Upper lobe of left lung (tissue), 6 donors: ENCODE results near the gene MAMDC2. TPM values are rescaled to one million over a fixed set of nuclear protein-coding genes. Genes with fewer than 3 reads are reported as not detected.

Experiments used
- ATAC-seq, 2 donors: fragments of 200-7000 bp; cut with Tn5 transposase; one replicate each; pipeline ENCODE4 v1.9.1; 2022; ENCODE audit warnings: mild to moderate bottlenecking in 2 of 2, moderate library complexity in 2 of 2; ENCODE audit not compliant: low FRiP score in 2 of 2
- DNase-seq, 2 donors: peaks; one replicate each; pipeline ENCODE4 v3.0.0-alpha.2; 2019 to 2020
- H3K27ac ChIP-seq, 4 donors: fragments of 200-600 bp; sonication (generic); one replicate each; pipeline ENCODE4 v1.5.1; 2016 to 2019
- H3K27me3 ChIP-seq, 4 donors: fragments of 200-600 bp; sonication (generic); one replicate each; pipeline ENCODE4 v1.5.1; 2017 to 2019
- H3K36me3 ChIP-seq, 4 donors: fragments of 200-600 bp; sonication (generic); one replicate each; pipeline ENCODE4 v1.5.1; 2016 to 2019
- H3K4me1 ChIP-seq, 4 donors: fragments of 200-600 bp; sonication (generic); one replicate each; pipeline ENCODE4 v1.5.1; 2018 to 2019
- H3K4me3 ChIP-seq, 4 donors: fragments of 200-600 bp; sonication (generic); one replicate each; pipeline ENCODE4 v1.5.1; 2017 to 2019; ENCODE audit warnings: mild to moderate bottlenecking in 2 of 4, moderate library complexity in 1 of 4
- H3K9me3 ChIP-seq, 4 donors: fragments of 200-600 bp; sonication (generic); one replicate each; pipeline ENCODE4 v1.5.1; 2018 to 2019
- EP300 ChIP-seq, 4 donors: sonication (generic); formaldehyde crosslinking; IDR thresholded peaks; one replicate each; pipeline ENCODE4 v1.5.1; 2017; ENCODE audit warnings: antibody characterized with exemption in 4 of 4, control low read depth in 2 of 4
- POLR2A ChIP-seq, 4 donors: fragments of 450-650 bp; IDR thresholded peaks; one replicate each; pipeline ENCODE4 v1.5.1; 2016 to 2017; ENCODE audit warnings: antibody characterized with exemption in 4 of 4, mild to moderate bottlenecking in 2 of 4
- POLR2AphosphoS5 ChIP-seq, 2 donors: sonication (generic); formaldehyde crosslinking; IDR thresholded peaks; one replicate each; pipeline ENCODE4 v1.5.1; 2017; ENCODE audit warnings: antibody characterized with exemption in 2 of 2
- WGBS, 2 donors: methylation state at CpG; one replicate each; pipeline ENCODE4 v1.1.5; 2017 to 2018; 5-methylcytosine and 5-hydroxymethylcytosine counted together
- total RNA-seq, 6 donors: library from RNA; depleted of rRNA in 4 of 6; stranded (reverse); fragments of >200 nt in 4 of 6; gene quantifications; one replicate each; pipeline versions ENCODE4 v1.1.0 to v1.2.1, GENCODE V29; 2016 to 2021
- TF ChIP-seq, protein P1 (sequence below), 6 experiments: fragments of 450-650 bp in 4 of 6; fragments of 200-600 bp in 2 of 6; sonication (generic) in 2 of 6; IDR thresholded peaks; one replicate each; pipeline ENCODE4 v1.5.1; 2016 to 2019; ENCODE audit warnings: antibody characterized with exemption in 6 of 6
- donor health status: DM: no; HTN: no; CAD: no; lungs with moderate emphysema.
- donor health status: DM: no; HTN: yes; CAD: no; lungs with severe emphysema.

Gene MAMDC2
- total RNA-seq, 6 donors from 2014 or later, result 26.5 to 50.1 (median 46.5) TPM

DNA sequence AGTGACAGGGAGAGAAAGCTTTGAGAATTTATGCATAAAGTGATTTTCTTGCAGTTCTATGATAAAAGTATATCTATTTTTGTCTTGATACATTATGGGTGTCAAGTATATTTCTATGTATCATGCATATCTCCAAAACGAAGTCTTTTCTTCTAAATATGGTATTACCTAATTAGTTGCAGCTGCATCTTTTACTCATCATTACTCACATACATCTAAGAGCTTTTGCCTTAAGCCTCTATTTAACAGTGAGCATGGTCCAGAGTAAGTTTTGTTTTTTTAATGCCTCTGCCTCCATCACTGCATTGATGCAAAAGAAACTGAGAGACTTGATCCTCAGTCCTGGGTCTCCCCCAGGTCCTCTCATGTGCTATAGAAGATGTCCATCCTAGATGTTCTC, 175.1 kb downstream of the MAMDC2 start:
- no peak overlapping the region for H3K27ac ChIP-seq
- peaks cover 0 to 11% (median 0%) of the 10 kb centered on the region in 4 donors for H3K36me3 ChIP-seq
- no peaks in the 10 kb centered on the region for H3K4me1 ChIP-seq
- H3K27me3 ChIP-seq, result no peaks in the 10 kb centered on the region
- H3K4me3 ChIP-seq, result no peak overlapping the region
- 67 to 71% methylated on average over 1 of the region's 1 CpG for WGBS, 2 donors
- TF ChIP-seq, protein P1, sequence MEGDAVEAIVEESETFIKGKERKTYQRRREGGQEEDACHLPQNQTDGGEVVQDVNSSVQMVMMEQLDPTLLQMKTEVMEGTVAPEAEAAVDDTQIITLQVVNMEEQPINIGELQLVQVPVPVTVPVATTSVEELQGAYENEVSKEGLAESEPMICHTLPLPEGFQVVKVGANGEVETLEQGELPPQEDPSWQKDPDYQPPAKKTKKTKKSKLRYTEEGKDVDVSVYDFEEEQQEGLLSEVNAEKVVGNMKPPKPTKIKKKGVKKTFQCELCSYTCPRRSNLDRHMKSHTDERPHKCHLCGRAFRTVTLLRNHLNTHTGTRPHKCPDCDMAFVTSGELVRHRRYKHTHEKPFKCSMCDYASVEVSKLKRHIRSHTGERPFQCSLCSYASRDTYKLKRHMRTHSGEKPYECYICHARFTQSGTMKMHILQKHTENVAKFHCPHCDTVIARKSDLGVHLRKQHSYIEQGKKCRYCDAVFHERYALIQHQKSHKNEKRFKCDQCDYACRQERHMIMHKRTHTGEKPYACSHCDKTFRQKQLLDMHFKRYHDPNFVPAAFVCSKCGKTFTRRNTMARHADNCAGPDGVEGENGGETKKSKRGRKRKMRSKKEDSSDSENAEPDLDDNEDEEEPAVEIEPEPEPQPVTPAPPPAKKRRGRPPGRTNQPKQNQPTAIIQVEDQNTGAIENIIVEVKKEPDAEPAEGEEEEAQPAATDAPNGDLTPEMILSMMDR (IDR thresholded peaks at IDR 0.05), result no peak
- TF ChIP-seq POLR2AphosphoS5 (IDR thresholded peaks at IDR 0.05), result no peak
- no peak for TF ChIP-seq POLR2A (IDR thresholded peaks at IDR 0.05)
- TF ChIP-seq EP300 (IDR thresholded peaks at IDR 0.05), result no peak
- no peak for DNase-seq
- no peaks in the 10 kb centered on the region for H3K9me3 ChIP-seq
- ATAC-seq, result no peak

DNA sequence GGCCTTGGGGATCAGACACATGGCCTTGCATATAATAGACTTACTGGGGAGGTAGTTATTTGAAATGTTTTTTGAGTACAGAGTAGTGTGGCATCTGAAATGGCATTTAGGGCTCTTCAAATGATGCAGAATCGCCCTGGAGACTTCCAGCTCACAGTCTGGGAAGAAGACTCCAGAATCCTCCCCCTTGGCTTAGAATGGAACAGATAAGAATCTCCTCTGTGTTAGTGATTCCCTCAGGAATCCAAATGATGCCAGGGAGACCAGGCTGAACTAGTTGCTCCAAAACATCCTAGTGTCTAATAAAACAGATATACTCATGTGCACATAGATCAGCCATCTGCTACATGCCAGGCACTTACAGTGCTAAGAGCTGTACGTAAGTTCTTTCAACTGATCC, 176.6 kb downstream of the MAMDC2 start:
- WGBS, 2 donors, result 78 to 91% methylated on average over 2 of the region's 2 CpGs
- DNase-seq (no peak), ATAC-seq (no peak)
- H3K27ac ChIP-seq, result no peak overlapping the region
- no peaks in the 10 kb centered on the region for H3K4me1 ChIP-seq
- H3K4me3 ChIP-seq, result no peak overlapping the region
- no peaks in the 10 kb centered on the region for H3K27me3 ChIP-seq
- TF ChIP-seq POLR2A (IDR thresholded peaks at IDR 0.05) (no peak), POLR2AphosphoS5 (IDR thresholded peaks at IDR 0.05) (no peak), EP300 (IDR thresholded peaks at IDR 0.05) (no peak)
- TF ChIP-seq, protein P1 (IDR thresholded peaks at IDR 0.05), result no peak
- peaks cover 0 to 4% (median 0%) of the 10 kb centered on the region in 4 donors for H3K36me3 ChIP-seq
- H3K9me3 ChIP-seq, result no peaks in the 10 kb centered on the region

DNA sequence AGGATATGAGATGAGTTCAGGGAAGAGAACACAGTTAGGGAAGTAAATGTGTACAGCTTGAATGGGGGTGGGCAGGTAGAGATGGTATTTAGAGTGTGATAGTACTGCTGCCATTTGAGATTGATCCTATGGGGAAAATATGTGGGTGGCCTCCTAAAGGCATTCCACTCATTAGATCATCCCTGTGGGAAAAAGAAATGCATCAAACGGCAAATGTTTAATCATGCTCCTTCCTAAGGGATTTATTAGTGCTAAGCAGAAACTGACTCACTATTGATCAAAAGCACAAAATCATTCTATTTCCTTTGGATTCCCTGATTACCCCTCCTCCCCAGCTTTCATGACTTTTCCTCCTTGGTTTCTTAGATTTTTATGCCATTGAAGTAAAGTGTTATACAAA, 178.7 kb downstream of the MAMDC2 start:
- Histone ChIP-seq H3K36me3 (no peaks in the 10 kb centered on the region), H3K27me3 (no peaks in the 10 kb centered on the region), H3K4me1 (no peaks in the 10 kb centered on the region), H3K9me3 (no peaks in the 10 kb centered on the region), H3K4me3 (no peak overlapping the region), H3K27ac (no peak overlapping the region)
- 89 to 96% methylated on average over 1 of the region's 1 CpG for whole genome bisulfite sequencing, 2 donors
- TF ChIP-seq POLR2A (IDR thresholded peaks at IDR 0.05) (no peak), EP300 (IDR thresholded peaks at IDR 0.05) (no peak), POLR2AphosphoS5 (IDR thresholded peaks at IDR 0.05) (no peak)
- TF ChIP-seq, protein P1 (IDR thresholded peaks at IDR 0.05), result no peak
- DNase-seq (no peak), ATAC-seq (no peak)

DNA sequence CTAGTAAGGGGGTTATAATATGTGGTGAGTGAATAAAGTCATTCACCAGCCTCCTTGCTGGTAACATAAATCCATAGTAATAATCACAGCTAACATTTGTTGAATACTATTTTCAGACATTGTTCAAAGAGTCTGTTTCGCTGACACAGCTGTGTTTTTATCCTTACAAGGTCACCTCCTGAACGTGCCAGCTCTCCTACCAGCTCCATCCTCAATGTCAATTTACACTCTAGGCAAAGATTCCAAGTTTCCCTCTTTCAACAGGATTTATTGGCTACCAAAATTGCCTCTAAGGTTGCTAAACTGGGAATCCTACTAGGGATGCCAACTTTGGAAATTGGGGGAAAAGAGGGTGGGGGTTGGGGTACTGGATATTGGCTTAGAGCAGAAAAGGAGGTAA, 184.5 kb downstream of the MAMDC2 start:
- no peaks in the 10 kb centered on the region for H3K27me3 ChIP-seq
- no peak overlapping the region for H3K27ac ChIP-seq
- no peak overlapping the region for H3K4me3 ChIP-seq
- H3K4me1 ChIP-seq, result no peaks in the 10 kb centered on the region
- TF ChIP-seq, protein P1 (IDR thresholded peaks at IDR 0.05), result no peak
- TF ChIP-seq EP300 (IDR thresholded peaks at IDR 0.05), result no peak
- TF ChIP-seq POLR2AphosphoS5 (IDR thresholded peaks at IDR 0.05), result no peak
- TF ChIP-seq POLR2A (IDR thresholded peaks at IDR 0.05), result no peak
- 60 to 64% methylated on average over 2 of the region's 2 CpGs for WGBS, 2 donors
- no peaks in the 10 kb centered on the region for H3K9me3 ChIP-seq
- DNase-seq, result no peak
- H3K36me3 ChIP-seq, result no peaks in the 10 kb centered on the region
- no peak for ATAC-seq

DNA sequence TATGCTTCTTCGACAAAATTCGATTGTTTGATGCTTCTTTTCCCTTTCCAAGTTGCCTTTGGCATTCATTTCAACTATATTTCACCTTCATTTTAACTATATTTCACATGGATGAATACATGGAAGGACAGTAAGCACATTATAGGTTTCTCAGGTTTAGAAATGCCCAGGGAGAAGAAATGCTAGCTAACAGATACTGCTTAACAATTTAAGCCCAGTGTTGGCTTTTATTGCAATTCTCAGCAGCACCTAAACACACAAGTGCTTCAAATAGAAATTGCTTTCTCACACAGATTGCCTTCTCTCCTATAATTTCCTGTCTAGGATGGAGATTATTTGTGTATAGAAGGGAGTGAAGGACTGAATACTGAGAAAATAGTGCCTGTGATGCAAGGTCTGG, 185.0 kb downstream of the MAMDC2 start:
- TF ChIP-seq POLR2AphosphoS5 (IDR thresholded peaks at IDR 0.05), result no peak
- no peak for TF ChIP-seq POLR2A (IDR thresholded peaks at IDR 0.05)
- TF ChIP-seq, protein P1 (IDR thresholded peaks at IDR 0.05), result no peak
- TF ChIP-seq EP300 (IDR thresholded peaks at IDR 0.05), result no peak
- H3K36me3 ChIP-seq, result no peaks in the 10 kb centered on the region
- no peaks in the 10 kb centered on the region for H3K9me3 ChIP-seq
- H3K27me3 ChIP-seq, result no peaks in the 10 kb centered on the region
- DNase-seq, result no peak
- H3K27ac ChIP-seq, result no peak overlapping the region
- H3K4me3 ChIP-seq, result no peak overlapping the region
- WGBS, 2 donors, result 82 to 84% methylated on average over 2 of the region's 2 CpGs
- no peaks in the 10 kb centered on the region for H3K4me1 ChIP-seq
- ATAC-seq, result no peak
